Common myeloid progenitor, CD34-positive (primary cell): Measurements from ENCODE around the gene OTUD5.

Experiments
- CTCF ChIA-PET: fragments of 350-600 bp; sonication (Branson Sonifier 250); formaldehyde crosslinking; loops from one replicate; lab custom pipeline; 2021; ENCODE audit warnings: antibody characterized with exemption; lab: Charles Lee
- POLR2A ChIA-PET: fragments of 350-600 bp; sonication (Branson Sonifier 250); formaldehyde crosslinking; loops from one replicate; lab custom pipeline; 2021; ENCODE audit warnings: antibody characterized with exemption; lab: Charles Lee
- DNase-seq, 3 donors: peaks; one replicate each; pipeline versions ENCODE4 v3.0.0 to v3.0.0-alpha.2; 2013
- H3K27ac ChIP-seq, 2 experiments: 1 replicate in 1 of 2; 2 replicates in 1 of 2; pipeline ENCODE4 v1.7.0; 2013; ENCODE audit warnings: inconsistent platforms in 2 of 2, low read length in 2 of 2, mild to moderate bottlenecking in 2 of 2, low read depth in 1 of 2, moderate library complexity in 1 of 2; ENCODE audit not compliant: severe bottlenecking in 2 of 2, insufficient read depth in 1 of 2, poor library complexity in 1 of 2
- H3K27me3 ChIP-seq, 5 experiments: replicated peaks in 2 of 5; 1 replicate in 3 of 5; 2 replicates in 2 of 5; pipeline versions ENCODE4 v1.6.1 to v1.7.0; 2013; ENCODE audit warnings: low read length in 4 of 5, mild to moderate bottlenecking in 2 of 5, moderate library complexity in 2 of 5, inconsistent platforms in 1 of 5; ENCODE audit not compliant: insufficient read depth in 5 of 5, control insufficient read depth in 4 of 5
- H3K36me3 ChIP-seq, 4 experiments: 1 replicate in 2 of 4; 2 replicates in 2 of 4; pipeline versions ENCODE4 v1.6.1 to v1.7.0; 2013; ENCODE audit warnings: low read length in 3 of 4, control low read depth in 1 of 4, mild to moderate bottlenecking in 1 of 4; ENCODE audit not compliant: control insufficient read depth in 4 of 4, insufficient read depth in 4 of 4
- H3K4me1 ChIP-seq, 4 experiments: 1 replicate in 3 of 4; 2 replicates in 1 of 4; pipeline versions ENCODE4 v1.6.1 to v1.7.1; 2013; ENCODE audit warnings: low read length in 3 of 4, mild to moderate bottlenecking in 3 of 4, control low read depth in 1 of 4, inconsistent platforms in 1 of 4, moderate library complexity in 1 of 4; ENCODE audit not compliant: control insufficient read depth in 4 of 4, insufficient read depth in 4 of 4; ENCODE audit errors: control extremely low read depth in 1 of 4
- H3K4me3 ChIP-seq, 7 experiments: 1 replicate in 4 of 7; 2 replicates in 3 of 7; pipeline versions ENCODE4 v1.5.1 to v1.7.0; 2013; ENCODE audit warnings: mild to moderate bottlenecking in 7 of 7, low read length in 6 of 7, moderate library complexity in 6 of 7, inconsistent platforms in 2 of 7, low read depth in 2 of 7, control low read depth in 1 of 7; ENCODE audit not compliant: insufficient read depth in 4 of 7, control insufficient read depth in 1 of 7; ENCODE audit errors: extremely low read depth in 1 of 7
- H3K9me3 ChIP-seq, 5 experiments: 1 replicate in 4 of 5; 2 replicates in 1 of 5; pipeline versions ENCODE4 v1.6.1 to v1.7.1; 2013; ENCODE audit warnings: low read length in 4 of 5, mild to moderate bottlenecking in 2 of 5, inconsistent platforms in 1 of 5, low read depth in 1 of 5, moderate library complexity in 1 of 5; ENCODE audit not compliant: control insufficient read depth in 4 of 5, insufficient read depth in 2 of 5; ENCODE audit errors: control extremely low read depth in 1 of 5
- WGBS: methylation state at CpG from one replicate; pipeline ENCODE4 v1.1.5; 2013; ENCODE audit not compliant: insufficient coverage; 5-methylcytosine and 5-hydroxymethylcytosine counted together

Gene OTUD5

DNA sequence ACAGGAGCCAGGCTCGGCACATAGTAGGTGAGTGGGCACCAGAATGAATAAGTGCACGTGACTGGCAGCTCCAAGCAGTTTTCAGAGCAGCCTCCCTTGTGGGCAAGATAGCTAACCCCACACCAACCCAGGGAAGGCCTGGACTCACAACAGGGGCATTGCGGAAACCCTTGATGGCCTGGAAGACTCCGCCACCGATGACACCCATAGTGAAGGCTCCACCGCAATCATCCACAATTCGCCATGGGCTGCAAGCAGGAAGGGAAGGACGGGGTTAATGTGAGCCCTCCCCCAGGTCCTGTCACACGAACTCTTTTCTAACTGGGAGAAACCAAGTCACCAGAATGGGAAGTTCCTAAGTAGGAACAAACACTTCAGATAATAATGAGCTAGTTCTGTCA is 60.8 kb downstream of the OTUD5 start:
- WGBS = 71% methylated on average over 6 of the region's 9 CpGs
- peaks cover 0 to 32% (median 16%) of the 10 kb centered on the region in 4 experiments for H3K36me3 ChIP-seq
- CTCF ChIA-PET = interaction anchor here (0.6 to 1.7 kb wide), 5 partner anchors 10 to 1353 kb away, joined by 3 to 5 read pairs (median 3); no protein-coding TSS in a partner anchor
- POLR2A ChIA-PET = interaction anchor here (0.6 to 2.5 kb wide), 2 partner anchors 15 to 268 kb away, joined by 4 to 12 read pairs; partner anchors contain the start of gene SLC35A2
- peaks cover 0 to 4% (median 0%) of the 10 kb centered on the region in 5 experiments for H3K9me3 ChIP-seq
- H3K4me1 ChIP-seq = peaks cover 0 to 23% (median 15%) of the 10 kb centered on the region in 4 experiments
- H3K4me3 ChIP-seq = peak overlapping the region in 6 of 7 experiments; percentile 59 to 83 (median 78)
- DNase-seq = no peak
- peak overlapping the region; percentile 88 to 94 for H3K27ac ChIP-seq
- no peaks in the 10 kb centered on the region for H3K27me3 ChIP-seq

DNA sequence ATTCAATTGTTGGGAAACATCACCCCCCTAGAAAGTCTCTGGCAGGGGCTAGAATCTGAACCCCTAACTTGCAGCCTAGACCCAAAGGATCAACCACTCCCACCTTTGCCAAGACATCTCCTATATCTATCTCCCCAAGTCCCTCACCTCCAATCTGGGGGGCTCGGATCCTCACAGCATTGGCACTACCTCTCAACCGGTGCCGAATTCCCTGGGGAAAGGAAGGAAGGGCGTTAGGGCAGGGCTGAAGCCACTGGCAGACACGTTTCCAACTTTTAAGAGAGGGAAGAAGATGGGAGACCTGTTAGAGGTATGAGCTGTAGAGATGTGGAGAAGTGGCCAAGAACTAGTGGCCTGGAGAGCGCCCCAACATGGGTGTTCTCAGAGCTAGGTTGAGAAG is 62.5 kb downstream of the OTUD5 start:
- ChIA-PET POLR2A (no interaction called here), CTCF (interaction anchor here (1.4 kb wide), 1 partner anchor 58 kb away, joined by 3 read pairs; no protein-coding TSS in a partner anchor)
- H3K36me3 ChIP-seq = peaks cover 0 to 24% (median 12%) of the 10 kb centered on the region in 4 experiments
- H3K4me1 ChIP-seq = peaks cover 0 to 24% (median 17%) of the 10 kb centered on the region in 4 experiments
- peaks cover 0 to 4% (median 0%) of the 10 kb centered on the region in 5 experiments for H3K9me3 ChIP-seq
- H3K4me3 ChIP-seq = no peak overlapping the region
- WGBS = 54% methylated on average over 2 of the region's 6 CpGs
- no peak for DNase-seq
- no peaks in the 10 kb centered on the region for H3K27me3 ChIP-seq
- no peak overlapping the region for H3K27ac ChIP-seq

DNA sequence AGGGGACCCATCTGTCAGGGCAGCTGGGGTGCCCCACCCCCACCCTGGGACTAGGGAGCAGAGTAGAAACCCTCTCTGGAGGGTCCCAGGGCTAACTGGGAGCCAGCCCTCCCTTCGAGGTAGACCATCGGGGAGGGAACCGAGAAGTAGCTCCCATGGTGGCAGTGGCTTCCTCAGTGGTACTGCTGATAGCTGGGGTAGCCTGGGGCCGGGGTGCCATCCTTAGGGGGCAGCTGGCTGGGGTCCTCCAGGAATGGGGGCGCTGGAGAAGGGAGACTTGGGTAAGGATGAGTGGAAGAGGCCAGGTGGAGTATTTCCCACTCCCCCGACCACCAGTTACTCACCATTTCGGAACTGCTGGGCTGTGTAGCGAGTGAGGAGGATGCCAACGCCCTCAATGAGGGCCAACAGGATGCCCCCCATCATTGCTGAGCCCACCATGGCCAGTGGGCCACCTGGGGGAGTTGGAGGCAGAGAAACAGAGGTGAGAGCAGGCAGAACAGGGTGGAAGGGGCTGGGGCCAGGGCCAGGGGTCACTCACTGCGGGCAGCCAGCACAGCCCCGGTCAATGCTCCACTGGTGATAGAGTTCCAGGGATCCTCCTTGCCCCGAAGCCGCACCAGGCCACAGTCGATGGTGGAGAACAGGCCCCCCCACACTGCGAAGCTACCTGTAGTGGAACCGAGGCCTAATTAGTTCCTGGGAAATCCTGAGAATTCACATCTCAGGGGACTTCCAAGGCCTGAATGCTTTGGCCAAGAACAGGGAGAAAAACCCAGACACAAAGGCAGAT is 63.7 kb downstream of the OTUD5 start:
- 84% methylated on average over 14 of the region's 16 CpGs for WGBS
- Histone ChIP-seq H3K4me3 (no peak overlapping the region), H3K36me3 (peaks cover 0 to 21% (median 12%) of the 10 kb centered on the region in 4 experiments), H3K27ac (no peak overlapping the region), H3K9me3 (peaks cover 0 to 4% (median 0%) of the 10 kb centered on the region in 5 experiments), H3K4me1 (peaks cover 0 to 19% (median 15%) of the 10 kb centered on the region in 4 experiments), H3K27me3 (no peaks in the 10 kb centered on the region)
- POLR2A ChIA-PET = no interaction called here
- DNase-seq = no peak
- CTCF ChIA-PET = interaction anchor here (0.6 to 1.4 kb wide), 3 partner anchors 13 to 132 kb away, joined by 3 to 5 read pairs (median 3); partner anchors contain the start of gene GLOD5

DNA sequence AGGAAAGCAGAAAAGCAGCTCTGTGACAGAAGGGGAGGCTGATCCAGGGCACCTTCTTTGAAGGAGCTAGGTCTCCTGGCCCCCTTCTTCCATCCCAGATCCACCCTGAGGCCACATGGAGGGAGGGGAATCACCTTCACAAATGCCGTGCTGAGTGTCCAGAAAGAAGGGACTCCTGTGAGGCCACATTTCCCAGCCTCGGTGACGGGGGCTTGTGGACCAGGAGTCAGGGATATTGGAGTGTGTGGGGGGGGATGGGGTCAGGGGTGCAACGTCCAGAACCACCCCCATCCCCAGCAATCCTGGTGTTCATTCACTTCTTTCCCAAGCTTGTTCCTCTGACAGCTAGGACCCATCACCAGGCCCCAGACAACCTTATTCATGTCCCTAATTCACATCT is 64.5 kb downstream of the OTUD5 start:
- H3K4me1 ChIP-seq = peaks cover 0 to 15% (median 9%) of the 10 kb centered on the region in 4 experiments
- H3K36me3 ChIP-seq = peaks cover 0 to 21% (median 12%) of the 10 kb centered on the region in 4 experiments
- ChIA-PET CTCF (interaction anchor here (0.6 to 2.3 kb wide), 4 partner anchors 14 to 131 kb away, joined by 3 to 7 read pairs (median 4); partner anchors contain the start of gene GLOD5), POLR2A (interaction anchor here (0.6 kb wide), 1 partner anchor 23 kb away, joined by 4 read pairs; no protein-coding TSS in a partner anchor)
- H3K4me3 ChIP-seq = no peak overlapping the region
- H3K27me3 ChIP-seq = no peaks in the 10 kb centered on the region
- no CpG with 5 or more reads among the region's 4 CpGs for WGBS
- no peak for DNase-seq
- H3K9me3 ChIP-seq = peaks cover 0 to 4% (median 0%) of the 10 kb centered on the region in 5 experiments
- H3K27ac ChIP-seq = no peak overlapping the region

DNA sequence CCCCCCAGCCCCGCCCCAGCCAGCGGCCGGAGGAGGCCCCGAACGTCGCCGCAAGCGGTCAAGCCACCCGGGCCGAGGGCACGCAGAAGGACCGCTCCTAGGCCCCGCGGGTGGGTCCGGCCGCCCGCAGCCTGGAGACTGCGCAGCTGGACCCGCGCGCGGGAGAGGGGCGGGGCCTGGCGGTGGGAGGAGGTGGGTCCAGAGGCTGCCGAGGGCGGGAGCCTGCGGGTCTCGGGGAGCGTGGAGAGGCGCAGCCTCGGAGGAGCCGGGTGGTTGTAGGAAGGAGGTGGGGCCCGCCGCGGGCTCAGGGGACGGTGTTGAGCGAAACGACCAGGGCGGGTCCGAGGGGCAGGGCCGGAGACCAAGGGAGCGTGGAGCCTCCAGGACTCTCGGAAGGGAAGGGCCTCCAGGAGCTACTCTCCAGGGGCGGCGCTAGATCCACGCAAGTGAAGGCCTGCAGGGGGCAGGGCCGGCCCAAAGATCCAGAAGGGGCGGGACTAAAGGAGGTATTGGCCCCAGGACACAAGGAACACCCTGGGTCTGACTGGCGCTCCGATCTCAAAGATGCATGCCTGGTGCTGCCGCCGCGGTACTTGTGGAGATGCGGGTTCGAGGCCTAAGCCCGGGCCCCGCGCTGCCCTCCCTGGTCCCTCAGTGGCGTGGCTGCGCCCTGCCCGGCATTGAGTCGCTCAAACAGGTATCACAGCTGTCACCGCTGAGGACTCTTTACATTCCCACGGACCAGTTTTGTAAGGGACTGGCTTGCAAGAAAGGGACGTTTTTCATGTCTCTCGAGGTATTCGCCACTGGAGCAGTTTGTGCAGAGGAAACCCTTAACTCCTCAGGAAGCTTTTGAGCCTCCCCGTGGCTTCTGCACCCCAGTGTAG is 65.8 kb downstream of the OTUD5 start:
- DNase-seq = peak; percentile 80 to 90 (median 87)
- no peaks in the 10 kb centered on the region for H3K27me3 ChIP-seq
- H3K4me3 ChIP-seq = peak overlapping the region; percentile 20 to 70 (median 54)
- no peaks in the 10 kb centered on the region for H3K9me3 ChIP-seq
- ChIA-PET POLR2A (interaction anchor here (1.4 kb wide), 1 partner anchor 46 kb away, joined by 3 read pairs; no protein-coding TSS in a partner anchor), CTCF (interaction anchor here (0.7 to 2.3 kb wide), 8 partner anchors 12 to 58 kb away, joined by 3 to 8 read pairs (median 4); partner anchors contain the start of gene SLC35A2)
- H3K27ac ChIP-seq = no peak overlapping the region
- WGBS = 47% methylated on average over 61 of the region's 68 CpGs
- peaks cover 0 to 21% (median 12%) of the 10 kb centered on the region in 4 experiments for H3K36me3 ChIP-seq
- H3K4me1 ChIP-seq = peaks cover 0 to 12% (median 8%) of the 10 kb centered on the region in 4 experiments

DNA sequence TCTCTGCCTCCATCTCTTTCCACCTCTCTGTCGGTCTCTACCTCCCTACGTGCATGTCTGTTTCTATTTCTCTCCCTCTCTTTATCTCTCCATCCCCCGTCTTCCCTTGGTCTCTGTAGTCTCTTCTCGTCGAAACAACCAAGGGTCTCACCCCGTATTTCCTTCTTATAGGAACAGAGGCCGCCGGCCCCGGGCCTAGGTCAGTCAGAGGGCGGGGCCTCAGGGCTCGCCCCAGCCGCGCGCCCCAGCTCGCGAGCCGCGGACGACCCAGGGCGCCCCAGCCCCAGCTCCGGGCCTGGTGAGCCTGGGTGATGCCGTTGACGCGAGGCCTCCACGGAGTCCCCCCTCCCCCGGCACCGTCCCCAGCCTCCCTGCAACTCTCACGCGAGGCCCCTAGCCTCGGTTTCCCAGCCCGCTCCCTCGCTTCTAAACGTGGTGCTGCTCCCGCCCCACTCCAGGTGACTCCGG is 66.4 kb downstream of the OTUD5 start:
- peak overlapping the region; percentile 20 to 70 (median 54) for H3K4me3 ChIP-seq
- no peaks in the 10 kb centered on the region for H3K9me3 ChIP-seq
- ChIA-PET CTCF (interaction anchor here (0.7 to 2.3 kb wide), 8 partner anchors 13 to 62 kb away, joined by 3 to 8 read pairs (median 4); partner anchors contain the start of gene SLC35A2), POLR2A (interaction anchor here (0.8 to 1.4 kb wide), 2 partner anchors 20 to 46 kb away, joined by 3 read pairs; partner anchors contain the start of gene SLC35A2)
- H3K4me1 ChIP-seq = peaks cover 0 to 9% (median 4%) of the 10 kb centered on the region in 4 experiments
- peak in 2 of 3 donors; percentile 21 to 29 for DNase-seq
- H3K27me3 ChIP-seq = no peaks in the 10 kb centered on the region
- no peak overlapping the region for H3K27ac ChIP-seq
- H3K36me3 ChIP-seq = peaks cover 0 to 21% (median 12%) of the 10 kb centered on the region in 4 experiments
- 41% methylated on average over 32 of the region's 35 CpGs for WGBS
